ENCODE measurements around the gene PIK3C2G.
A peak's percentile ranks its signal among the peaks of the same experiment; 100 is the strongest.
"Not testable (repeated sequence)": the region's sequence is repeated elsewhere in the genome, so short reads cannot be mapped to it uniquely, and the experiment has no call there.

PIK3C2G gene

DNA sequence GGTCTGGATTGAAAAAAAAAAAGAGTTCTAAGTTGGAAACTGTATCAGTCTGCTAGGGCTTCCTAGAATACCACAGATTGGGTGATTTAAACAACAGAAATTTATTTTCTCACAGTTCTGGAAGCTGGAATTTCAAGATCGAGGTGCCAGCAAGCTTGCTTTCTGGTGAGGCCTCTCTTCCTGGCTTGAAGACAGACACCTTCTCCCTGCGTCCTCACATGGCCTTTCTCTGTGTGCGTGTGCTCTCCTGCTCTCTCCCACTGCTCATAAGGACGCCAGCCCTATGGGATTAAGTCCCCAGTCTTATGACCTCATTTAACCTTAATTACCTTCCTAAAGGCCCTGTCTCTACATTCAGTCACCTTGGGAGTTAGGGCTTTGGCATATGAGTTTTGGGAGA lies 215.5 kb downstream of the PIK3C2G start:
- no peak for FAIRE-seq

DNA sequence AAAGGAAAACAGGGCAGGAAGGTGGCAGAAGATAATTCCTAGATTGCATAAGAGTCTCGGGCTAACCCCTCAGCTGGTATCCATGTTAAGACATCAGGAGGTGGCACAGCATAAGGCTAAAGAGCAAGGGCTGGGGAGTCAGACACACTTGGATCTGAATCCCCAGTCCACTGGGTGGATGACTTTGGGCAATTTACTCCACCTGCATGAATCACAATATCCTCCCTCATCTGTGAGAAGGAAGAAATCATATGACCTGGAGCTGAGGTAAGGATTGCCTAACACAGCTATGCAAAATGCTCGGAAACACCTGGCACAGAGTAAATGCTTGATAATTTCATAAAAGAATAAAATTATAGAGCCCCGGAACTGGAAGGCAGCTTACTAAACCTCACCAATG lies 217.9 kb downstream of the PIK3C2G start:
- FAIRE-seq: no peak

DNA sequence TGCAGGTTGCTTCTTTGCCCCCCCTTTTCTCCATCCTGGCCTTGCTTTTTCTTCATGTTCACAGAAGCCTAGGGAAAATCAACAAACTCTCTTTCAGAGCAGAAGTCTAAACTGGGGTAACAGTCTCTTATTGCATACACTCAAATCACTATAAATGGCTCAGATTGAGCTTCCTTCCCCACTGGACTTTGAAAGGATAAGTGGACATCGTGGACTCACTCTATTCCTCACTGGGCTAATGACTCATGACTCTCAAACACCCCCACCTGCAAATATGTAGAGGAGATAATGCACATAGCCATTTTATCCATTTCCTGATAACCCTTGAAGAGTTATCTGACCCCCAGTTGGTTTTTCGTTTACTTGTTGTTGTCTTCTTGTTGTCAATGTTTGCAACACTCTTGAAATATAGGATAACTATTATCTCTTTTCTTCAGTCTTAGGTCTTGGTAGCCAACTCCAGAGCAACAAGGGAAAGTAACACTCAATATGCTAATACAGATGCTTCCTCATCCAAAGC lies 221.3 kb downstream of the PIK3C2G start:
- FAIRE-seq: no peak

DNA sequence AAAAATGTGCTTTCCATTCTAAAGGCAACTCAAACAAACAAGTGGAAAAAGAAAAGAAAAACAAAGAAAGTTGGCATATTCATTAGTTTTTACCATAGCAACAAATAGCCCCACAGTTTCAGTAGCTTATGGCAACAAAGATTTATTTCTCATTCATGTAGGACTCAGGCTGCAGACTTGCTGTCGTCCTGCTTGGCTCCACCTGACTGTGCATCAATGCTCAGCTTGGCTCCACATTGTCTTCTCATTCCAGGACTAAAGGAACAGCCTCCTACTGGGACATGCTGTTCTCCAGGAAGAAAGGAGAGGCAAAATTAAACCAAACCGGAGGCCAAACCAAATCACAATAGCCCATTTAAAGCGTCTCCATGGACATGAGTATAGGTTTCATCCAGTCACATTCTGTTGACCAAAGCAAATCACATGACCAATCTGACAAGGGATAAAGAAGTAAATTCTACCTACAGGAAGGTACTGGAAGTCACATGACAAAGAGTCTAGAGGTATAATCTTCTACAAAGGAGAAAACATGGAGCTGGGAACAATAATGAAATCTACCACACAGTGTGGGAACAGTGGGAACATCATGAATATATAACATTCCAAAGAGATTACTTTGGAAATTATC lies 222.5 kb downstream of the PIK3C2G start:
- no peak for FAIRE-seq

DNA sequence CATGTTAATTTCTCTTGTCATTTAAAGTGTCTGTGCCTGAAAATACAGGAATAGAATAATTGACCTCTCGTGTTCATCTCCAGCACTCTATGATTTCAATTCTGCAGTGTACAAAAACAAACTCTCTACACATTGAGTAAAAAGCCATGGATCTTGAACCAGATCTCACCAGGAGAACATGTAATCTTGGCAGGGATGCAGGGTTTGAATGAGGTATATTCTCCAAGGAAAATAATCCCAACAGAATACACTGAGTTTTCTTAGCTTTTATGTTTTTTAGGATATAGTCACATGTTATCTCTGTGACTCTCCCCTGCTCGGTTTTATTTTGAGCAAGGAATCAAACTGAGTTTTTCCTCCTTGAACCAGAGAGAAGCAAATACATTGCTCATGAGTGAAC lies 224.7 kb downstream of the PIK3C2G start:
- FAIRE-seq: no peak

DNA sequence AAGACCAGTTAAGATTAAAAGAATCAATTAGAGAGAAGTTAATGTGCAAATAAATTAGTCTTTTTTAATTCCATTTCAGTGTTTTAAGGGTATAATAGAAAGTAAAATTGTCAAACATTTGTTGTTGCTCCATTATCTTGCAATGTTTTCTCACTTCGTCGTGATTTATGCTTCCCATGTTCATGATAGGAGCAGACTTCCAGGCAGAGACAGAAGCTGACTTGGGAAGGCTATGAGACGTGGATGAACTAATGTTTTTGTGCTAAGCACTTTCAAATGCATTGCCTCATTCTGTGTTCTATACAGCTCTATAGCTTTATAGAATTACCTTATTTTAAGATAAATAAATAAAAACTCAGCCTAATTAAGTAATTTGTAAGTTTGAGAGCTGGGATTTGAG lies 226.2 kb downstream of the PIK3C2G start:
- no peak for FAIRE-seq

DNA sequence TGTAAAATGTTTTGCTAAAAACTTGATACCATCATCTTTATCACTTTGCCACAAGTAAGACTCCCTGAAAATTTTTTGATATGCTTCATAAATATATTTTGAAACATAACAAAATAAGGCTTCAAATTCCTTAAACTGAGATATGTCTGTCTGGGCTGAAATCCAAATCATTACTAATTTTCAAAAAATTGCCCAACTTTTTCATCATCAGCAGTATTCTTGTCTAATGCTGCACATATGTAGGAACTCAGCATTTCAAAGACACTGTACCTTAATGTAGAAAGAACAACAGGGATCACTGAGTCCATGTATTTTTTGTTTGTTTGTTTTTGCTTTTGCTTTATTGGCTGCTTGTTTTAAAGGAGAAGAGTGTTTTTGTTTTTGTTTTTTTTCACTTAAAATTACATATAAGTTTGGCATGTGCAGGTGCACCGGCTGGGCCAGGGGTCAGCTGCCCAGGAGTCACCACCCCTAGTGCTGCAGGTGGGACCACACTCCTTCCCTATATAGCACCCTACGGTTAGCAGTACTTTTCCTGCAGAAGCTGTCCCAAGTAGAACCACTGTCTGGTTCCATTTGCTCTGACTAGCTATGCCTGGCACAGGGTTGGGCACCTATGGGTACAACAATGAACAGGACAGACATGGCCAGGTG lies 231.2 kb downstream of the PIK3C2G start:
- FAIRE-seq: no peak

DNA sequence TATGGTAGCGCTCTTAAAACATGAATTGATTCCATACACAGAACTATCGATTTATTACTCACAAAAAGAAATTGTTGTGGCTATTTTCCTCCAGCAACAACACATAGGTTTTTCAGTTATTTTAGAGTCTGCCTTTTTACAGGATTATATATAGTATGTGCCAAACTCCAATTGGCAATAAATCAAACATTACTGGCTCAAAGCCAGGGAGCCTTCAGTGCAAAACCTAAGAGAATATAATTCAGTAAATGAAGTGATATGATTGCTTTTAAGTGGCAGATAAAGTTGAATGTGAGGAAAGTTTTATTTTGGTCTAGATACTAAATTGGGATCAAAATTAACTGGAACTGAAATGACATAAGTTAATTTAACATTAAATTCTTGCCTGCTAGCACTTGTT lies 234.8 kb downstream of the PIK3C2G start:
- FAIRE-seq: no peak

DNA sequence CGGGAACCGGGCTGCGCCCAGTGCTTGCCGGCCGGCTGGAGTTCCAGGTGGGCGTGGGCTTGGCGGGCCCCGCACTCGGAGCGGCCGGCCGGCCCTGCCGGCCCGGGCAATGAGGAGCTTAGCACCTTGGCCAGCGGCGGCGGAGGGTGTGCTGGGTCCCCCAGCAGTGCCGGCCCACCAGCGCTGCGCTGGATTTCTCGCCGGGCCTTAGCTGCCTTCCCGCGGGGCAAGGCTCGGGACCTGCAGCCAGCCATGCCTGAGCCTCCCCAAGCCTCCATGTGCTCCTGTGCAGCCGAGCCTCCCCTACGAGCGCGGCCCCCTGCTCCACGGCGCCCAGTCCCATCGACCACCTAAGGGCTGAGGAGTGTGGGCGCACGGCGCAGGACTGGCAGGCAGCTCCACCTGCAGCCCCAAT lies 238.8 kb downstream of the PIK3C2G start:
- not testable (repeated sequence) for FAIRE-seq

DNA sequence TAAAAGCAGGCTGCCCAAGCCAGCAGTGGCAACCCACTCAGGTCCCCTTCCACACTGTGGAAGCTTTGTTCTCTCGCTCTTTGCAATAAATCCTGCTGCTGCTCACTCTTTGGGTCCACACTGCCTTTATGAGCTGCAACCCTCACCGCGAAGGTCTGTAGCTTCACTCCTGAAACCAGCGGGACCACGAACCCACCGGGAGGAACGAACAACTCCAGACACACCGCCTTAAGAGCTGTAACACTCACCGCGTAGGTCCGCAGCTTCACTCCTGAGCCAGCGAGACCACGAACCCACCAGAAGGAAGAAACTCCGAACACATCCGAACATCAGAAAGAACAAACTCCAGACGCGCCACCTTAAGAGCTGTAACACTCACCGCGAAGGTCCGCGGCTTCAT lies 239.4 kb downstream of the PIK3C2G start:
- not testable (repeated sequence) for FAIRE-seq

DNA sequence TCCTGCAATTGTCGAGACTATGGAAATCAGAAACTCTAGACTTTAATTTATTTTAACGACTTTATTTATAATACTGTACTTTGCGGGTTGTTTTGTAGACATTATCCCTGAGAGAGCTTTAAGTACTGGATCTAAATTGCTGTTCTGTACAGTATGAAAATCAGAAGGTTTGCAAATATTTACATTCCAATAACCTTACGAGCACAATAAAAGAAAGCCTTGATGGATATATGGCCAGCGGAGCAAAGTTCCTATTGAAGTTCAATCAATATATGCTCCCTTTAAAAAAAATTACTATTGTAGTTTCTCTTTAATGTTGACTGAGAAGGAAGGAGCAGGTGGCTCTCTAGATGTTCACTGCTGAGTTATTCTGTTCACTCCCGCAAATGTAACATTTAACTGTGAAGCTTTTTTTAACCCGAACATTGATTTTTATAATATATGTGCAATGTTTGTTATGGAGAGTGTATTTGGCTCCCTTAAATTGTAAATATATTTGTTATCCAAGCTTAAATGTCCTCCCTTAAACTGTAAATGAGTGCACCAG lies 241.2 kb downstream of the PIK3C2G start:
- peak; percentile 70 for FAIRE-seq

DNA sequence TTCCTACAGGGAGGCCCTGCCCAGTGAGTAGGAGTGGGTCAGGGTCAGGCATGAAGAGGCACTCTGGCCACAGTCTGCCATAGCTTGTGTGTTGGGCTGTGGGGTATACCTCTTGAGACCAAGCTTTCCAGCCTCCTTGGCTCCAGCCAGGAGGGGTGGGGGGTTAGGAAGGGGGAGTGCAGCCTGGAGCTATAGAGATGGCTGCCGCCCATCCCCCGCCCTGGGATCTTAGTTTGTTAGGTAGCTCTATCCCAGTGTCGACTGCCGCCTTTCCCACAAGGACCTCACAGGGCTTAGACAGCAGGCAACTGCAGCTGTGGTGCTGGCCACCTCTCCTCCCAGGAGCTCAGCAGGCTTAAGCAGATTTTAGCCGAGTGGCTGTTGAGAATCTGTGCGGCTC lies 260.1 kb downstream of the PIK3C2G start:
- FAIRE-seq: no peak

DNA sequence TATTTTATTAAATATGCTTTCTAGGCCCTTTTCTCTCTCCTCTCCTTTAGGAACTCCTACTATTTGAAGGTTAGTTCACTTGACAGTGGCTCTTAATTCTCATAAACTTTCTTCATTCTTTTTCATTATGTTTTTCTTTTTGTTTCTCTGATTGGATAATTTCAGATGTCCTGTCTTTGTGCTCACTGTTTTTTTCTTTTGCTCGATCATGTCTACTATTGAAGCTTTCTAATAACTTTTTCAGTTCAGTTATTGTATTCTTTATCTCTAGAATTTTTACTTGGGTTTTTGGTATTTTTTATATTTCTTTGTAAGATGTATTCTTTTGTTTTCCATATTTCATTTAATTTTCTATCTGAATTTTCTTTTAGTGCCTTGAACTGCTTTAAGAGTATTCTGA lies 261.5 kb downstream of the PIK3C2G start:
- no peak for FAIRE-seq

DNA sequence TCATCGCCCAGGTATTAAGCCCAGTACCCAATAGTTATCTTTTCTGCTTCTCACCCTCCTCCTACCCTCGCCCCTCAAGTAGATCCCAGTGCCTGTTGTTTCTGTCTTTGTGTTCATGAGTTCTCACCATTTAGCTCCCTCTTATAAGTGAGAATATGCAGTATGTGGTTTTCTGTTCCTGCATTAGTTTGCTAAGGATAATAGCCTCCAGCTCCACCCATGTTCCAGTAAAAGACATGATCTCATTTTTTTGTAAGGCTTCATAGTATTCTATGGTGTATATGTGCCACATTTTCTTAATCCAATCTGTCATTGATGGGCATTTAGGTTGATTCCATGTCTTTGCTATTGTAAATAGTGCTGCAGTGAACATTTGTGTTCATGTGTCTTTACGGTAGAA lies 281.2 kb downstream of the PIK3C2G start:
- not testable (repeated sequence) for FAIRE-seq

DNA sequence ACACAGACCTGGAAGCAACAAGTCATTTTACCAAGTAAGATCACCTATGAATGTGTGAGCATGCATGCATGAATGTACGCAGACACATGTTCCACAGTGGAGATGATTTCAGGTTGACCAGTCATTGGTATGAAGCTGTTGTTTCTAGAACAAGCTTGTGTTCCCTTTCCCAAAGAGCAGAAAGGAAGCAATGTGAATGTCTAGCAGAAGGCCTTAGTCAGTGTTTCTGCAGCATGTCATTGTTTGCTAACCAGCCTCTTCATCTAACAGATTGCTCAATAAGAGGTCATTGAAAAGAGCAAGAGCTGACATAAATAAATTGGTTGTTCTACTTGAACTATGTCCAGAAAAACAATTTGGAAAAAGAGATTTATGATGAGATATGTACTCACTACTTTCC lies 285.1 kb downstream of the PIK3C2G start:
- FAIRE-seq: no peak

DNA sequence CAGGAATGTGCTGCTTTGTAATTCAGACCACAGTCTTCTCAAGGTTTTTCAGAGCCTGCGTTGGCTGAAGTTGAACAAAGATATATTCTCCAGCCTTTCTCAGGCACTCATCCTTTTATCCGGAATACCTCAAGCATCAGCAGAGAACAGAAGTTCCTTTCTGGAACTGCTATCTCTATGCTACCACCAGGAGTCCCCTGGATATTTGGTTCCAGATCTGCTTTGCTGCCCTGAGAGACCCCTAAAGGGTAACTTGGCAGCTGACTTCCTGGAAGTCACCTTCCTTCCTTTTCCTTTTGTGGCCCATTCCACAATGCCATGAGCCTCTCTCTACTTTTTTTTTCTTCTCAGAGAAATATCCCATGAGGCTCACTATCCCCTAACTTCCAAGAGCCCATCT lies 288.3 kb downstream of the PIK3C2G start:
- FAIRE-seq: no peak

DNA sequence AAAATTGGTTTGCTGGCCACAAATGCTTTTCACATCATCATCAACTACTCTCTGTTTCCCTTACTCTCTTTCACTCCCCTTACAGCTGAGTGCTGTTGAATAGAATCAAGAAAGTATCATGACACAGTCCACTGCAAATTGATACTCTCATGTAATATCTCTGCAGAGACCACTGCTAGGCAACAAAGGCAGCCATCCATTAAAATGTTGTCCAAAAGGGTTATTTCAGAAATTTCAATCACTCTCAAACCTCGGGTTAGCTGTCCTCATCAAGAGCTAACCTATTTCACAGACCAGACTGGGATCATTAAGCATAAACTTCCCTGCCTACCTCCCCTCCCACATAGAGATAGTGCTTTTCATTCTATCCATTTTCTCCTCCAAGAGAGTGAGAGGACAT lies 289.8 kb downstream of the PIK3C2G start:
- FAIRE-seq: no peak

DNA sequence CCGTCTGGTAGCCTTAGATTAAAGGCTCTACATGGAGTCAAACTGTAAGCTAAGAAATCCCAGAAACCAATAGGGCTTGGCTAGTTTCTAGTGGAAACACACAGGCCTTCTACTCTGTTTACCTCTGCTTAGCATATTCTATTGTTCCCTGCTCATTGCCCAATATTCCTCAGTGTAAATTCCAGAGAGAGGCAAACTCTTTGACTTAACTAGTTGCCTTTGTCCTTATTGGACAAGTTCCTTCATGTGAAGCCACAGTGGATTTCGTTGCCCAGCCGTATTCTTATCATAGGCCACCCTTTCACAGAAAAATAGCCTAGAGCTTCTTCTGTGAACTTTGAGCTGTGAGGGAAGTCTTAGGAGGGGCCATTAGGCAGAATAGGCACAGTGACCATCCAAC lies 290.4 kb downstream of the PIK3C2G start:
- no peak for FAIRE-seq

DNA sequence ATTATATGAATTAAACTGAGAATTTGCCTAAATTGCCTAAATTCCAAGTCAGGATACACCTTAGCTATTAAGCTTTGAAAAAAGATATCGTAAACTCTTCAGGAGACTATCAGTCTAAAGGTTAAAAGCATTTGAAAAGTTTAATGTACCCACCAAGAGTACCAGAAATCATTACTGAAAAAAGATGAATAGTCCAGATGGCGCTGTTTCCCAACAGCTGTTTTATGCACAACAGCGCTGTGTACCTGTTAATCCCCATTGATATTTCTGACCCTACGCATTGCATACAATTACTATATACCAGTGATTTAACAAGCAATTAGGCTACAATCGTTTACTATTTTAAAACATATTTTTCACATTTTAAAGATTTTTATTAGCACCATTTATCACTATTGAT lies 291.5 kb downstream of the PIK3C2G start:
- FAIRE-seq: no peak

DNA sequence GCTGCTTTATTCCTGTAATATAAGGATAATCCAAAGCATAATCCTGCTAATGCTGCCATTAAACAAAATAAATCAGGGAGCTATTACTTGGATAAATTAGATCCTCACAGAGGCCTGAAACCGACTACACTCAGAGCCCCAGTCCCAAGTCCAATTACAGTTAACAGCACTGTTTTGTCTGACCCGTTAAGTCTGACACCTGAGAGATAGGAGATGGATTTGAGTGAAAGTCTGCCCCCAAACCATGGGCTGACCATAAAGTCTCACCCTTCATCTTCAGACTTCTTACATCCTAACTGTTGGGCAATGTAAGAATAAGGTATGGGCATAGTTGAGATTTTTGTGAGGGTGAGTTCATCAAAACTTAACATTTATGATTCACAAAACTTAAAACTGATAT lies 294.8 kb downstream of the PIK3C2G start:
- no peak for FAIRE-seq

DNA sequence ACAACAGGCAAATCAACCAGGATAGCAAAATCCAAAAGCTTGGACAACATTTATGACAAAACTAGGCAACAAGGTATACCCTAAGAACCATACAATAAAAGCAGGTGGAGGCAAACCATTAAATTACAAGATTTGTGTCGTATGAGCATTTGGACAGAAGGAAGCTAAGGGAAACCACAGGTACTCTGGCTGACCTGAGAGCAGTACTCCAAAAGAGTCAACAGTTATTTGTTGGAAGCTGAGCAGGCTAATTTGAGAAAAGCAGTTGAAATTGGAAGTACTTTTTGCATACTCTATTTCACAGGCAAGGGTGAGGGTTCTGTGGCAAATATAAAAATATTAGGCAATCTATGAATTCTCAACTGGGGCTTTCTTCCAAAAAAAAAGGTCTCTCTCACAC lies 297.9 kb downstream of the PIK3C2G start:
- FAIRE-seq: no peak

DNA sequence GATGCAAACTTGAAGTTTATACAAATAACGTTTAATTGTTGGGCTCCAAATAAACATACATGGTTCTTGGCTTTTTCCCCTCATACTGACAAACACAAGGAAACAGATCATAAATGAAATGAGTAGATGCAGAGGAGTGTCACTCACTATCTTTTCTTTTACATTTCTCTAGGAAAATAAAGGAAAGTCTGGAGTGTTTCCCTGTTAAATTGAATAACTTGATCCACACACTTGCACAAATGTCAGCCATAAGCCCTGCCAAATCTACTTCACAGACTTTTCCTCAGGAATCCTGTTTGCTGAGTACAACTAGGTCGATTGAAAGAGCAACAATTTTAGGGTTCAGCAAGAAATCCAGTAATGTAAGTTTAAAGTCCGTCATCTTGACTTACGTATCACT lies 301.2 kb downstream of the PIK3C2G start:
- FAIRE-seq: no peak

DNA sequence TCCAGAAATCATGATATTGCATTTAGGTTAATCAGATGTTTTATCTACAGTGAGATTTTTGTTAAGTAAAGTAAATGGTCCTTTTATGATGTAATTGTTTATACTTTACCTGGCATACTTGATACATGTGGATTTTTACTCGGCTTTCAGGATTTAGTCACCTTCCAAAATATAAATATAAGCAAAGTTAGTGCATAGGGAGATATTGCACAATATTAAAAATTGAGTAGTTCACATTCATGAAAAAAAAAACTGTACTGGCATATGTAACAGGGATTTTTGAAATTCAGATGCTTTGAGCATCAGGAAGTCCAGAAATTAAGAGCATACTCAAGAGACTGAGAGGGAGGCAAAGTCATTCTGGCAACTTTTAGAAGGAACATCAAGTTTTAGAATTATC lies 303.0 kb downstream of the PIK3C2G start:
- FAIRE-seq: no peak

DNA sequence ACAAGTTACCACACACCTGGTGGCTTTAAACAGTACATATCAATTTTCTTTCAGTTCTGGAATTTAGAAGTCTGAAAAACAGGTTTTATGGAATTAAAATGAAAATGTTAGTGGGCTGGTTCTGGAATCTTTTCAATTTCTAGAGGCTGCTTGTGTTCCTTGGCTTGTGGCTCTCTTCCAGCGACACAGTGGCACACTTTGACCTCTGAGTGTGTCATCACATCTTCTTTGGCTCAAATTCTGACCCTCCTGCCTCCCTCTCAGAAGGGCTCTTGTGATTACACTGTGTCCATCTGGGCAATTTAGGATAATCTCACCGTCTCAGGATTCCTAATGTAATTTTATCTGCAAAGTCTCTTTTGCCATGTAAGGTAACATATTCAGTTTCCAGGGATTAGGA lies 306.5 kb downstream of the PIK3C2G start:
- FAIRE-seq: no peak

DNA sequence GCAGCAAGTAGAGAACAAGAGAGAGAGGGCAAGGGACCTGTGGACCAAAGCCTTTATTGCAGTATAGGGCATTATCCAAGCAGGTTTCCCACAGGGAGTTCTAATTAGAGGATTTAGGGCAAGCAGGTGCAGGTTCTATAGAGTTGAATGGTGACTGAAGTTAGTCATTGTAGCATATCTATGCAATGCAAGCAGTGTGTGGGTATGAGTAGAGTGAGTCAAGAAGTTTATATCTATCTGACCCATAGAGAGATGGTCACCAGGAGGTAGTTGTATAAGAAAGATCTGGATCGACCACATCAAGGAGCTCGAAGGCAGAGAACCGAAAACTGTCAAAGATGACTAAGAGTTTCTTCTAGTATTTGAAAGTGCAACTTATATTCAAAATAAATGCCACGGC lies 309.2 kb downstream of the PIK3C2G start:
- no peak for FAIRE-seq

Data from colon (tissue), 2 donors.